ENCODE results near the gene CCDC197. TPM values are rescaled to one million over a fixed set of nuclear protein-coding genes. Genes with fewer than 3 reads are reported as not detected.
A peak's percentile ranks its signal among the peaks of the same experiment; 100 is the strongest.

Gene CCDC197
- total RNA-seq, 3 donors from 2014 or later: 0.35 TPM; not detected in 2

GRCh38 chr14:94040247-94040646, 43.1 kb downstream of the CCDC197 start:
- Mint-ChIP-seq H3K4me3 (no peak overlapping the region), H3K27me3 (ENCODE audit: low read depth) (no peaks in the 10 kb centered on the region), H3K9me3 (no peaks in the 10 kb centered on the region), H3K4me1 (ENCODE audit: low read depth) (peaks cover 3% of the 10 kb centered on the region), H3K36me3 (ENCODE audit: insufficient read depth) (peaks cover 7% of the 10 kb centered on the region)
- ATAC-seq (no peak), DNase-seq (no peak)

- H3K4me1 Mint-ChIP-seq (ENCODE audit: low read depth): peaks cover 3% of the 10 kb centered on the region
- H3K9me3 Mint-ChIP-seq: no peaks in the 10 kb centered on the region
- H3K36me3 Mint-ChIP-seq (ENCODE audit: insufficient read depth): peaks cover 11% of the 10 kb centered on the region
- H3K4me3 Mint-ChIP-seq: no peak overlapping the region
- no peaks in the 10 kb centered on the region for H3K27me3 Mint-ChIP-seq (ENCODE audit: low read depth)
- DNase-seq (no peak), ATAC-seq (no peak)
Observed at GRCh38 chr14:94040796-94041195, 43.7 kb downstream of the CCDC197 start.

- H3K4me3 Mint-ChIP-seq: no peak overlapping the region
- peaks cover 1% of the 10 kb centered on the region for H3K4me1 Mint-ChIP-seq (ENCODE audit: low read depth)
- no peaks in the 10 kb centered on the region for H3K27me3 Mint-ChIP-seq (ENCODE audit: low read depth)
- DNase-seq (no peak), ATAC-seq (no peak)
- H3K9me3 Mint-ChIP-seq: no peaks in the 10 kb centered on the region
- peaks cover 14% of the 10 kb centered on the region for H3K36me3 Mint-ChIP-seq (ENCODE audit: insufficient read depth)
Observed at GRCh38 chr14:94041551-94042346, 44.6 kb downstream of the CCDC197 start.

GRCh38 chr14:94042433-94043091, 45.5 kb downstream of the CCDC197 start:
- no peak for ATAC-seq

GRCh38 chr14:94043111-94043755, 46.1 kb downstream of the CCDC197 start:
- no peaks in the 10 kb centered on the region for H3K27me3 Mint-ChIP-seq (ENCODE audit: low read depth)
- H3K4me3 Mint-ChIP-seq: no peak overlapping the region
- ATAC-seq: peak in 1 of 2 donors; percentile 5
- H3K36me3 Mint-ChIP-seq (ENCODE audit: insufficient read depth): peaks cover 18% of the 10 kb centered on the region
- no peaks in the 10 kb centered on the region for H3K9me3 Mint-ChIP-seq
- DNase-seq: no peak
- no peaks in the 10 kb centered on the region for H3K4me1 Mint-ChIP-seq (ENCODE audit: low read depth)

More at GRCh38 chr14:94042433-94043091, 45.5 kb downstream of the CCDC197 start:
- no peaks in the 10 kb centered on the region for H3K9me3 Mint-ChIP-seq
- no peaks in the 10 kb centered on the region for H3K4me1 Mint-ChIP-seq (ENCODE audit: low read depth)
- no peaks in the 10 kb centered on the region for H3K27me3 Mint-ChIP-seq (ENCODE audit: low read depth)
- DNase-seq: no peak
- no peak overlapping the region for H3K4me3 Mint-ChIP-seq
- H3K36me3 Mint-ChIP-seq (ENCODE audit: insufficient read depth): peaks cover 14% of the 10 kb centered on the region

GRCh38 chr14:94043756-94044475, 46.8 kb downstream of the CCDC197 start:
- Mint-ChIP-seq H3K36me3 (ENCODE audit: insufficient read depth) (peaks cover 22% of the 10 kb centered on the region), H3K9me3 (no peaks in the 10 kb centered on the region), H3K4me3 (no peak overlapping the region), H3K4me1 (ENCODE audit: low read depth) (no peaks in the 10 kb centered on the region), H3K27me3 (ENCODE audit: low read depth) (no peaks in the 10 kb centered on the region)
- ATAC-seq (no peak), DNase-seq (no peak)

- H3K36me3 Mint-ChIP-seq (ENCODE audit: insufficient read depth): peaks cover 22% of the 10 kb centered on the region
- H3K9me3 Mint-ChIP-seq: no peaks in the 10 kb centered on the region
- H3K4me3 Mint-ChIP-seq: no peak overlapping the region
- ATAC-seq (no peak), DNase-seq (no peak)
- H3K27me3 Mint-ChIP-seq (ENCODE audit: low read depth): no peaks in the 10 kb centered on the region
- no peaks in the 10 kb centered on the region for H3K4me1 Mint-ChIP-seq (ENCODE audit: low read depth)
Observed at GRCh38 chr14:94044476-94045091, 47.5 kb downstream of the CCDC197 start.

- DNase-seq (no peak), ATAC-seq (no peak)
- Mint-ChIP-seq H3K9me3 (no peaks in the 10 kb centered on the region), H3K4me3 (no peak overlapping the region), H3K36me3 (ENCODE audit: insufficient read depth) (peaks cover 25% of the 10 kb centered on the region), H3K4me1 (ENCODE audit: low read depth) (no peaks in the 10 kb centered on the region), H3K27me3 (ENCODE audit: low read depth) (no peaks in the 10 kb centered on the region)
Observed at GRCh38 chr14:94045101-94045500, 48.0 kb downstream of the CCDC197 start.

GRCh38 chr14:94045563-94046345, 48.7 kb downstream of the CCDC197 start:
- H3K36me3 Mint-ChIP-seq (ENCODE audit: insufficient read depth): peaks cover 31% of the 10 kb centered on the region
- DNase-seq: no peak
- no peak for ATAC-seq

GRCh38 chr14:94046696-94047250, 49.7 kb downstream of the CCDC197 start:
- Mint-ChIP-seq H3K36me3 (ENCODE audit: insufficient read depth) (peaks cover 40% of the 10 kb centered on the region), H3K4me1 (ENCODE audit: low read depth) (no peaks in the 10 kb centered on the region), H3K27me3 (ENCODE audit: low read depth) (no peaks in the 10 kb centered on the region), H3K9me3 (no peaks in the 10 kb centered on the region), H3K4me3 (no peak overlapping the region)
- no peak for DNase-seq
- ATAC-seq: no peak

More at GRCh38 chr14:94045563-94046345, 48.7 kb downstream of the CCDC197 start:
- Mint-ChIP-seq H3K9me3 (no peaks in the 10 kb centered on the region), H3K4me3 (no peak overlapping the region), H3K4me1 (ENCODE audit: low read depth) (no peaks in the 10 kb centered on the region), H3K27me3 (ENCODE audit: low read depth) (no peaks in the 10 kb centered on the region)

GRCh38 chr14:94047581-94047980, 50.5 kb downstream of the CCDC197 start:
- DNase-seq (no peak), ATAC-seq (no peak)
- peaks cover 47% of the 10 kb centered on the region for H3K36me3 Mint-ChIP-seq (ENCODE audit: insufficient read depth)
- no peaks in the 10 kb centered on the region for H3K4me1 Mint-ChIP-seq (ENCODE audit: low read depth)
- no peaks in the 10 kb centered on the region for H3K9me3 Mint-ChIP-seq
- H3K4me3 Mint-ChIP-seq: no peak overlapping the region
- H3K27me3 Mint-ChIP-seq (ENCODE audit: low read depth): no peaks in the 10 kb centered on the region

- ATAC-seq: no peak
- H3K4me3 Mint-ChIP-seq: no peak overlapping the region
- no peaks in the 10 kb centered on the region for H3K4me1 Mint-ChIP-seq (ENCODE audit: low read depth)
- no peak for DNase-seq
- H3K27me3 Mint-ChIP-seq (ENCODE audit: low read depth): no peaks in the 10 kb centered on the region
- H3K36me3 Mint-ChIP-seq (ENCODE audit: insufficient read depth): peaks cover 49% of the 10 kb centered on the region
- H3K9me3 Mint-ChIP-seq: no peaks in the 10 kb centered on the region
Observed at GRCh38 chr14:94048691-94049624, 51.9 kb downstream of the CCDC197 start.

Measured in activated T-cell treated with anti-CD3 and anti-CD28 coated beads, Interleukin-2, amount 50 U/mL, for 4 hours (primary cell).